PC-3 (cell line): ENCODE data around the gene PTPRD.

Source experiments
- EZH2 ChIP-seq: fragments of 300-600 bp; sonication (generic); IDR thresholded peaks from one replicate; pipeline ENCODE4 v1.6.1; 2017; ENCODE audit warnings: antibody characterized with exemption, mild to moderate bottlenecking, low read length; ENCODE audit not compliant: unreplicated experiment
- EZH2phosphoT487 ChIP-seq: fragments of 300-600 bp; sonication (generic); IDR thresholded peaks from 2 replicates; pipeline ENCODE4 v1.6.1; 2018; ENCODE audit warnings: mild to moderate bottlenecking, antibody characterized with exemption, low read length, borderline replicate concordance
- TF ChIP-seq, protein P1 (sequence below): fragments of 300-600 bp; sonication (generic); conservative IDR thresholded peaks from 2 replicates; pipeline ENCODE4 v1.5.1; 2017; ENCODE audit warnings: antibody characterized with exemption, low read depth, mild to moderate bottlenecking, low read length

DNA sequence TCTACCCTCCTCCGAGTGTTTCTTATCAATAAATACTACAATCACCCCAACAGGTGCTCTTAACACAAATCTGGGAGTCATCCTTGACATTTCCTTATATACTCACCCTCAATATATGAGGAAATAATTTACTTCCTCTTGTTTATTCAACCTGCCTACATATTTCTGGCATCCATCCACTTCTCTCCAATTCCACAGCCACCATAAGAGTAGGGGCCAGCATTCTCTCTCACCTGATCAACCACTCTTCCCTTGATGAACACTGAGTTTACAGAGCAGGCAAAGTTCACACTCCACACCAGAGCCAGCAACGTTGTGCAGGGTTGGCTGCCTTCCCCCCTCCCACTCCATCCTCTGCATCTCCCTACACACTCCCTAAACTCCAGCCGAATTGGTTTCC lies 1908.9 kb downstream of the PTPRD start:
- TF ChIP-seq, protein P1, sequence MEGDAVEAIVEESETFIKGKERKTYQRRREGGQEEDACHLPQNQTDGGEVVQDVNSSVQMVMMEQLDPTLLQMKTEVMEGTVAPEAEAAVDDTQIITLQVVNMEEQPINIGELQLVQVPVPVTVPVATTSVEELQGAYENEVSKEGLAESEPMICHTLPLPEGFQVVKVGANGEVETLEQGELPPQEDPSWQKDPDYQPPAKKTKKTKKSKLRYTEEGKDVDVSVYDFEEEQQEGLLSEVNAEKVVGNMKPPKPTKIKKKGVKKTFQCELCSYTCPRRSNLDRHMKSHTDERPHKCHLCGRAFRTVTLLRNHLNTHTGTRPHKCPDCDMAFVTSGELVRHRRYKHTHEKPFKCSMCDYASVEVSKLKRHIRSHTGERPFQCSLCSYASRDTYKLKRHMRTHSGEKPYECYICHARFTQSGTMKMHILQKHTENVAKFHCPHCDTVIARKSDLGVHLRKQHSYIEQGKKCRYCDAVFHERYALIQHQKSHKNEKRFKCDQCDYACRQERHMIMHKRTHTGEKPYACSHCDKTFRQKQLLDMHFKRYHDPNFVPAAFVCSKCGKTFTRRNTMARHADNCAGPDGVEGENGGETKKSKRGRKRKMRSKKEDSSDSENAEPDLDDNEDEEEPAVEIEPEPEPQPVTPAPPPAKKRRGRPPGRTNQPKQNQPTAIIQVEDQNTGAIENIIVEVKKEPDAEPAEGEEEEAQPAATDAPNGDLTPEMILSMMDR, result no peak
- TF ChIP-seq EZH2phosphoT487 (no peak), EZH2 (no peak)
